Measurements from ENCODE around the gene FDX2.

DNA sequence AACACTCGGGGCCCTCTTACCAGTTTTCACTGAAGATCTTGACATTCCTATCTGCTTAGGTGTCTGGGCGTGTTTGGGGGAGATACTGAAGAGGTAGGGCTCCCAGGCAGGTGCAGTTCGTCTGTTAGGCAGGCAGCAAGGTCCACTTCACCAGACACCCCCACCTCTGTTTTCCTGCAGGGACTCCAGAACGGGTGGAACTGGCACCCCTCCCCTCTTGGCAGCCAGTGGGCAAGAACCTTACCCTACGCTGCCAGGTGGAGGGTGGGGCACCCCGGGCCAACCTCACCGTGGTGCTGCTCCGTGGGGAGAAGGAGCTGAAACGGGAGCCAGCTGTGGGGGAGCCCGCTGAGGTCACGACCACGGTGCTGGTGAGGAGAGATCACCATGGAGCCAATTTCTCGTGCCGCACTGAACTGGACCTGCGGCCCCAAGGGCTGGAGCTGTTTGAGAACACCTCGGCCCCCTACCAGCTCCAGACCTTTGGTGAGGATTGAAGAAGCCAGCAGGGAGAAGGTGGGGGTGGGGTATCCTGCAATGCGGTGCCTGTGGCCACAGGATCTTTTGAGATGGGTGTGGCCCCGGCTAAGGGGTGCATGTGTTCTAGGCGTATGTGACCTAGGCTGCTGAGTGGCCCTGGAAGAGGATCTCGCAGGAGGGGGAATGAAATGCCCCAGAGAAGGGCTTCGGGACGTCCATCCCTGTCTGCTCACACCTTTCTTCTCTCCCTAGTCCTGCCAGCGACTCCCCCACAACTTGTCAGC, 32.3 kb downstream of the FDX2 start:
- TF ChIP-seq POLR2A (IDR thresholded peaks at IDR 0.05; ENCODE audit: borderline replicate concordance, extremely low read depth, insufficient read depth, insufficient read length) (no peak), POLR2AphosphoS5 (IDR thresholded peaks at IDR 0.05; ENCODE audit: low read depth, low read length) (no peak), CBX3 (IDR thresholded peaks at IDR 0.05; ENCODE audit: low read depth) (no peak), EGR1 (IDR thresholded peaks at IDR 0.05; ENCODE audit: low read depth) (no peak), JUND (IDR thresholded peaks at IDR 0.05) (no peak), SP1 (IDR thresholded peaks at IDR 0.05; ENCODE audit: low read depth) (no peak), FOSL1 (IDR thresholded peaks at IDR 0.05; ENCODE audit: low read depth) (no peak), EZH2 (IDR thresholded peaks at IDR 0.05) (no peak), RAD21 (IDR thresholded peaks at IDR 0.05; ENCODE audit: low read depth) (no peak)
- TF ChIP-seq, protein P1, sequence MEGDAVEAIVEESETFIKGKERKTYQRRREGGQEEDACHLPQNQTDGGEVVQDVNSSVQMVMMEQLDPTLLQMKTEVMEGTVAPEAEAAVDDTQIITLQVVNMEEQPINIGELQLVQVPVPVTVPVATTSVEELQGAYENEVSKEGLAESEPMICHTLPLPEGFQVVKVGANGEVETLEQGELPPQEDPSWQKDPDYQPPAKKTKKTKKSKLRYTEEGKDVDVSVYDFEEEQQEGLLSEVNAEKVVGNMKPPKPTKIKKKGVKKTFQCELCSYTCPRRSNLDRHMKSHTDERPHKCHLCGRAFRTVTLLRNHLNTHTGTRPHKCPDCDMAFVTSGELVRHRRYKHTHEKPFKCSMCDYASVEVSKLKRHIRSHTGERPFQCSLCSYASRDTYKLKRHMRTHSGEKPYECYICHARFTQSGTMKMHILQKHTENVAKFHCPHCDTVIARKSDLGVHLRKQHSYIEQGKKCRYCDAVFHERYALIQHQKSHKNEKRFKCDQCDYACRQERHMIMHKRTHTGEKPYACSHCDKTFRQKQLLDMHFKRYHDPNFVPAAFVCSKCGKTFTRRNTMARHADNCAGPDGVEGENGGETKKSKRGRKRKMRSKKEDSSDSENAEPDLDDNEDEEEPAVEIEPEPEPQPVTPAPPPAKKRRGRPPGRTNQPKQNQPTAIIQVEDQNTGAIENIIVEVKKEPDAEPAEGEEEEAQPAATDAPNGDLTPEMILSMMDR (IDR thresholded peaks at IDR 0.05 in 2 of 3, conservative IDR thresholded peaks at IDR 0.05 in 1 of 3; ENCODE audit: borderline replicate concordance in 1 of 3, insufficient read depth in 1 of 3, low read depth in 2 of 3, low read length in 2 of 3): no peak
- TF ChIP-seq, protein P2, sequence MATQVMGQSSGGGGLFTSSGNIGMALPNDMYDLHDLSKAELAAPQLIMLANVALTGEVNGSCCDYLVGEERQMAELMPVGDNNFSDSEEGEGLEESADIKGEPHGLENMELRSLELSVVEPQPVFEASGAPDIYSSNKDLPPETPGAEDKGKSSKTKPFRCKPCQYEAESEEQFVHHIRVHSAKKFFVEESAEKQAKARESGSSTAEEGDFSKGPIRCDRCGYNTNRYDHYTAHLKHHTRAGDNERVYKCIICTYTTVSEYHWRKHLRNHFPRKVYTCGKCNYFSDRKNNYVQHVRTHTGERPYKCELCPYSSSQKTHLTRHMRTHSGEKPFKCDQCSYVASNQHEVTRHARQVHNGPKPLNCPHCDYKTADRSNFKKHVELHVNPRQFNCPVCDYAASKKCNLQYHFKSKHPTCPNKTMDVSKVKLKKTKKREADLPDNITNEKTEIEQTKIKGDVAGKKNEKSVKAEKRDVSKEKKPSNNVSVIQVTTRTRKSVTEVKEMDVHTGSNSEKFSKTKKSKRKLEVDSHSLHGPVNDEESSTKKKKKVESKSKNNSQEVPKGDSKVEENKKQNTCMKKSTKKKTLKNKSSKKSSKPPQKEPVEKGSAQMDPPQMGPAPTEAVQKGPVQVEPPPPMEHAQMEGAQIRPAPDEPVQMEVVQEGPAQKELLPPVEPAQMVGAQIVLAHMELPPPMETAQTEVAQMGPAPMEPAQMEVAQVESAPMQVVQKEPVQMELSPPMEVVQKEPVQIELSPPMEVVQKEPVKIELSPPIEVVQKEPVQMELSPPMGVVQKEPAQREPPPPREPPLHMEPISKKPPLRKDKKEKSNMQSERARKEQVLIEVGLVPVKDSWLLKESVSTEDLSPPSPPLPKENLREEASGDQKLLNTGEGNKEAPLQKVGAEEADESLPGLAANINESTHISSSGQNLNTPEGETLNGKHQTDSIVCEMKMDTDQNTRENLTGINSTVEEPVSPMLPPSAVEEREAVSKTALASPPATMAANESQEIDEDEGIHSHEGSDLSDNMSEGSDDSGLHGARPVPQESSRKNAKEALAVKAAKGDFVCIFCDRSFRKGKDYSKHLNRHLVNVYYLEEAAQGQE (IDR thresholded peaks at IDR 0.05; ENCODE audit: low read depth): no peak
